ENCODE measurements around the gene SPINK9. TPM values are rescaled to one million over a fixed set of nuclear protein-coding genes. Genes with fewer than 3 reads are reported as not detected.

The SPINK9 gene
- total RNA-seq, 4 donors from 2014 or later, result not detected

- Histone ChIP-seq H3K9me3 (no peaks in the 10 kb centered on the region), H3K4me3 (no peak overlapping the region), H3K4me1 (no peaks in the 10 kb centered on the region), H3K36me3 (no peaks in the 10 kb centered on the region), H3K27me3 (no peaks in the 10 kb centered on the region), H3K27ac (no peak overlapping the region)
- no peak for DNase-seq
- in situ Hi-C loops (cut with MboI; ENCODE audit: low sequenced_read_pairs in 4 of 4), result no loop called here
- no peak for ATAC-seq
- intact Hi-C loops (cut with DNase I; ENCODE audit: low total_unique reads), result no loop called here
- TF ChIP-seq CTCF (IDR thresholded peaks at IDR 0.05 in 4 of 5, conservative IDR thresholded peaks at IDR 0.05 in 1 of 5) (no peak), POLR2A (IDR thresholded peaks at IDR 0.05) (no peak)
These were observed 7.1 kb downstream of the SPINK9 start for GRCh38 chr5:148342371-148343045.

GRCh38 chr5:148343046-148343407, 7.7 kb downstream of the SPINK9 start:
- intact Hi-C loops (cut with DNase I; ENCODE audit: low total_unique reads), result no loop called here
- H3K36me3 ChIP-seq, result no peaks in the 10 kb centered on the region
- H3K4me3 ChIP-seq, result no peak overlapping the region
- H3K27ac ChIP-seq, result no peak overlapping the region
- ATAC-seq (no peak), DNase-seq (no peak)
- no peak for TF ChIP-seq POLR2A (IDR thresholded peaks at IDR 0.05)
- TF ChIP-seq CTCF (IDR thresholded peaks at IDR 0.05 in 4 of 5, conservative IDR thresholded peaks at IDR 0.05 in 1 of 5), result no peak
- H3K9me3 ChIP-seq, result no peaks in the 10 kb centered on the region
- in situ Hi-C loops (cut with MboI; ENCODE audit: low sequenced_read_pairs in 4 of 4), result no loop called here
- H3K4me1 ChIP-seq, result no peaks in the 10 kb centered on the region
- H3K27me3 ChIP-seq, result no peaks in the 10 kb centered on the region

- intact Hi-C loops (cut with DNase I; ENCODE audit: low total_unique reads), result no loop called here
- no peaks in the 10 kb centered on the region for H3K9me3 ChIP-seq
- H3K4me1 ChIP-seq, result no peaks in the 10 kb centered on the region
- no peak overlapping the region for H3K4me3 ChIP-seq
- ATAC-seq (no peak), DNase-seq (no peak)
- H3K36me3 ChIP-seq, result no peaks in the 10 kb centered on the region
- H3K27me3 ChIP-seq, result no peaks in the 10 kb centered on the region
- no peak overlapping the region for H3K27ac ChIP-seq
- in situ Hi-C loops (cut with MboI; ENCODE audit: low sequenced_read_pairs in 4 of 4), result no loop called here
- TF ChIP-seq POLR2A (IDR thresholded peaks at IDR 0.05) (no peak), CTCF (IDR thresholded peaks at IDR 0.05 in 4 of 5, conservative IDR thresholded peaks at IDR 0.05 in 1 of 5) (no peak)
These were observed 8.5 kb downstream of the SPINK9 start for GRCh38 chr5:148343603-148344487.

- Histone ChIP-seq H3K4me3 (no peak overlapping the region), H3K36me3 (no peaks in the 10 kb centered on the region), H3K27ac (no peak overlapping the region), H3K9me3 (no peaks in the 10 kb centered on the region), H3K4me1 (no peaks in the 10 kb centered on the region), H3K27me3 (no peaks in the 10 kb centered on the region)
- intact Hi-C loops (cut with DNase I; ENCODE audit: low total_unique reads) (no loop called here), in situ Hi-C loops (cut with MboI; ENCODE audit: low sequenced_read_pairs in 4 of 4) (no loop called here)
- DNase-seq (no peak), ATAC-seq (no peak)
- no peak for TF ChIP-seq CTCF (IDR thresholded peaks at IDR 0.05 in 4 of 5, conservative IDR thresholded peaks at IDR 0.05 in 1 of 5)
- TF ChIP-seq POLR2A (IDR thresholded peaks at IDR 0.05), result no peak
These were observed 12.3 kb downstream of the SPINK9 start for GRCh38 chr5:148347706-148348105.

Data from gastrocnemius medialis (tissue), 4 donors.